NOMO-1 treated with DMSO at 0.1 percent for 48 hours (cell line): ENCODE data around the gene LRCH3.

Source experiments
- DNase-seq: peaks from one replicate; lab custom pipeline; 2025; ENCODE audit not compliant: unreplicated experiment; lab: John Stamatoyannopoulos, UW

Gene LRCH3

DNA sequence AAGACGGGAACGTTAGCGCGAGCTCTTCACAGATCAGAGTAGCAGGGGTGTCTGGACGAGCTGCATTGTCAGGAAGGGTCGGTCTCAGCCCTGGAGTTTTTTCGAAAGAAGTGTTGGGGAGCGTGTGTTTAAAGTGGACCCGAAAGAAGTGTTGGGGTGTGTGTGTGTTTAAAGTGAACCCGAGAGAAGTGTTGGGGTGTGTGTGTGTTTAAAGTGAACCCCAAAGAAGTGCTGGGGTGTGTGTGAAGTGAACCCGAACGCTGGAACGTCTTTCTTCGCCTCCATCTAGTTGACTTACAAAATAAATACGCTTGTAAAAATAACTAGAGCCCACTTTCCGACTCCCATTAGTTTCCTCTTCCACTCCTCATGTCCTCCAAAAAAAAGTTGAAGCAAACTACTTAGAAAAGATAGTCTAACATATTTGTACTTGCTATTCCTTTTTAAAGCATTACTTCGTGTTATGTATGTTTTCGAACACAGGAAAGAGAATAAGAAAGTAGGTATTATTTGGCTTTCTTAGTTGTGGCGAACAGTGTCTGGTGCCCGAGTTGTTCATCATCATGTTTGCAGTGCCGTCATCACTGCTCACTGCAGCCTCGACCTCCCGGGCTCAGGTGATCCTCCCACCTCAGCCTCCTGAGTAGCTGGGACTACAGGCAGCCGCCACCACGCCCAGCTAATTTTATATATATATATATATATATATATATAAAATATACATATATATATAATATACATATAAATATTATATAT, 1.0 kb downstream of the LRCH3 start:
- DNase-seq: no peak

DNA sequence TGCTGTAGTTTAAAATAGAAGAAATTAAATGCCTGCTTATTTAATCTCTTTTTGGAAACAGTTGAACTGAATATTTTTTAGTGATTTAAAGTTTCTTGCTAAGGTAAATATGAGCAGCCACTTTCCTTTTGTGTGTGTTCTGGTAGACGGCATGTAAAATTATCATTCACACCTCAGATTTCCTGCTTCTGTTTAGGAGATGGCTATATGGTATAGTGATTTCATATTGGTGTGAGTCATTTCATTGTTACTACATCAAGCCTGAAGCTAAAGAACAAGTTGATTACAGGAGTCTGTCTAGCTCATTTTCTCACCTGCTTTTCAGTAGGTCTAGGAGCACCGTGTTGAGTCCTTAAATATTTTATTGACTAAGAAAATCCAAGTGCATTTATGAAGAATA, 2.2 kb downstream of the LRCH3 start:
- peak; percentile 44 for DNase-seq

DNA sequence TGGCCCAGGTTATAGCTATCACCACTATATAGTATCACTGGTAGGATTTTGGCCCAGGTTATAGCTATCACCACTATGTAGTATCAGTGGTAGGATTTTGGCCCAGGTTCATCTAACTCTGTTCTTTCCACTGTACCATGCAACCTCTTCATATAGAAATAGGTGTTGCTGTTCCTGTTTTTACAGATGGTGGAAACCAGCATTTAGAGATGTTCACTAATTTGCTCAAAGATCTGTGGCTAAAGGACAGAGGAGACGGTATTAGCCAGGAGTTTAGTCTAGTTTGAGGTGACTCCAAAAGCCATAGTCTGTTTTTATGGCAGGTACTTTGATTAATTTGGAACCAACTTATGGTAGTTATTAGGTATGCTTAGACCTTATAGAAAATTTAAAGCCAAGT, 3.1 kb downstream of the LRCH3 start:
- no peak for DNase-seq

DNA sequence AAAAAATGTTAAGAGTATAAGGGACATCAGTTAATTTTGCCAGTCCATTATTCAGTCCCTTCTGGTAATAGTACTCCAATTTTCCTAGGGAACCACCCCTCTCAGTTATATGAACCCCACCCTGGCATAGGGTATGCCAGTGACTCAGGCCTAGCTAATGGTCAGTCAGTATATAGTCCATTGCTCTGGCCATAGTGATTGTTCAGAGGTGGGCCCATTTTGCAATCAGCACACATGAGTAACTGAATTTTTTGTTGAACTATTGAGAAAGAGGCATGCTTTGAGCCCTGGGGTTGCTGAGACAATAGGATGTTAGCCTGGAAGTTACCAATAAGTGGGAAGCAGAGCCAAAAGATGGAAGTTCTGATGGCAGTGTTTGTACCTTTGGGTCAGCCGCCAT, 4.1 kb downstream of the LRCH3 start:
- DNase-seq: no peak

DNA sequence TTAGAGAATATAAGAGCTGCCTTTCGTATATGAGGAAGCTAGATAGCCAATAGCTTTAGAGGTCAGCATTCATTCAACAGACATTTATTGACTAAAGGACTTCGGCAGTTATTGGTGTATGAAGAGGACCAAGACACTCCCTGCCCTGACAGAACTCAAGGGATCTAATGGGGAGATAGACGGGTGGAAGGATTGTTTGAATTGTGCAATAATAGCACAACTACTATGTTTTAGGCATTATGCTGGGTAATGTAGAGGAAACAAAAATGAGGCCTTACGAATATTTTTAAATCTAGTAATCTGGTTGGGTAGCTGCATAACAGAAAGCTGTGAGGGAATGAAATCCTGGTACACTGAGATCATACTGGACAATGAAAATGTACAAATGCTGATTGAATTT, 5.0 kb downstream of the LRCH3 start:
- no peak for DNase-seq

DNA sequence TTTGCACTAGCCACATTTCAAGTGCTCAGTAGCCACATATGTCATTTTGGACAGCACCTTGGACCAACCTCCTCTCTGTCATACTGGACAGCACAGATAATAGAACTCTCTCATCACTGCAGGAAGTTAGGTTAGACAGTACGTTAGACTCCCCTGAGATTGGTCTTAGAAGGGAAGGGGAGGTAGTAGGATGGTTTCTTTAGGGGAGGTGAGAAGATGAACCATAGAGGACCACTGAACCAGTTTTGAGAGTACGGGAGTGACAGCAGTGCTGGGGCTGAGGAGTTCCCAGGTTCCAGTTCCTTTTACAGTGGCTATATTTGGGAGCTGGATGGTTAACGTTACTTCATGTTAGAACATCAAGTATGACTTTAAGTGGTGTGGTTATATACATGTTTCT, 7.8 kb downstream of the LRCH3 start:
- no peak for DNase-seq

DNA sequence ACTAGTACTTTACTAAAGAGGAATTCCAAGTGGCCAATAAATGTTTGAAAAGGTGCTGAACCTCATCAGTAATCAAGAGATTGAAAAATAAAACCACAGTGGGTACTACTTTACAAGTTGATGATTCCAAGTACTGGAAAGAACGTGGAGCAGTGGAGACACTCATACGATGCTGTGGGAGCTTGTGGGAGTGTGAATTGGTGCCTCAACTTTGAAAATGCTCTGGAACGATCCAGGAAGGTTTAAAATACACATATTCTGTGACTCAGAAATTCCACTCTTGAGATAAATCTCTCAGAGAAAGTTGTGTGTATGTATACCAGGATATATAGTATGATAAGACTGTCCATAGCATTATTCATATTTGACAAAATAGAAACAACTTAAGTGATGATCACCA, 9.3 kb downstream of the LRCH3 start:
- DNase-seq: no peak

DNA sequence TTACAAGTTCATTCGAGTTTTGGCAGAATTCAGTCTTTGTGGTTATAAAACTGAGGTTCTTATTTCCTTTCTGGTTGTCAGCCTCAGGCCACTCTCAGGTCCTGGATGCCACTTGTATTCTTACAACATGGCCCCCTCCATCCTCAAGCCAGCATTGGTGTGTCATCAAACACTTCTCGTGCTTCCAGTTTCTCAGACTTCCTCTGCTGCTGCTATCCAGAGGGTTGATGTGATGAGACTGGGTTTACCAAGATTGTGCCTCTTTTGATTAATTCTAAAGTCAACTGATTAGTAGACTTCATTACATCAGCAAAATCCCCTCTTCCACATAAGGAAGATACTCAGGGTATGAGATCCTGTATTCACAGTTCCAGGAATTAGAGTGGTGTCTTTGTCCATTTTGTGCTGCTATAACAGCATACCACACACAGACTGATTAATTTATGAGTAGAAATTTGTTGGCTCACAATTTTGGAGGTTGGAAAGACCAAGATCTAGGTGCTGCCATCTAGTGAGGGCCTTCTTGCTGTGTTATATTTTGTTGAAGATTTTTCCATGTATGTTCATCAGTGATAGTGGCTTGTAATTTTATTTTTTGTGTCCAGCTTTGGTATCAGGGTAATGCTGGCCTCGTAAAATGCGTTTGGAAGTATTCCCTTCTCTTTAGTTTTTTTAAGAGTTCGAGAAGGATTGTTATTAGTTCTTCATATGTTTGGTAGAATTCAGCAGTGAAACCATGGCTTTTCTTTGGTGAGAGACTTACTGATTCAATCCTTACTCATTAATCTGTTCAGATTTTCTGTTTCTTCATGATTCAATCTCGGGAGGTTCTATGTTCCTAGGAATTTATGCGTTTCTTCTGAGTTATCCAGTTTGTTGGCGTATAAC, 11.1 kb downstream of the LRCH3 start:
- peak; percentile 31 for DNase-seq

DNA sequence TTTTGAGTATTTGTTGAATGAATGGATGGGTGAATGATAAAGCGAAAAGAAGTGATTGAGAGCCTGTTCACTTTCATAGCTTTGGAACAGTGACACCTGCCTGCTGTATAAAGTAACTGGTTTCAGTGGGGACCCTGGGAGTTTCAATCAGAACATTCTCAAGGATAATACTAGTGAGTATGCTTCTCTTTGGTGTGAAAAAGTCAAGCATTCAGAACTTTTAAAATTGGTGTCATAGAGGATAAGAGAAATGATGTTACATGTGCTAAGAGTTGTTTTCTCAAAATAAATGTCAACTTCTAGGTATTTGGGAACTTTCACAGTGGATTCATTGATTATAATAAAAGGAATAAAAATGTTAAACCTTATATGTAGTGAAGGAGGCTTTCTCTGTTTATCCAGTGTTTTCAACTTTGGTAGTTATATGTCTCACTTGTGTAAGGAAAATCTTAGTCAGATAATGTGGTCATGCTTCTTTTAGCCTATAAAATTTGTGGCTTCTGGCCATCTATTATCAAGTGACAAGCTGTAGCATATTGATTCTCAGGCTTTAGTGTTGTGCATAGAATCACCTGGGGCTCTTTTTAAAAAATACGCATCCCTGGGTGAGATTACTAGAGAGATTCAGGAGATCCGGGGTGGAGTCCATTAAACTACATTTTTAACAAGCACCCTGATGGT, 11.9 kb downstream of the LRCH3 start:
- DNase-seq: no peak

DNA sequence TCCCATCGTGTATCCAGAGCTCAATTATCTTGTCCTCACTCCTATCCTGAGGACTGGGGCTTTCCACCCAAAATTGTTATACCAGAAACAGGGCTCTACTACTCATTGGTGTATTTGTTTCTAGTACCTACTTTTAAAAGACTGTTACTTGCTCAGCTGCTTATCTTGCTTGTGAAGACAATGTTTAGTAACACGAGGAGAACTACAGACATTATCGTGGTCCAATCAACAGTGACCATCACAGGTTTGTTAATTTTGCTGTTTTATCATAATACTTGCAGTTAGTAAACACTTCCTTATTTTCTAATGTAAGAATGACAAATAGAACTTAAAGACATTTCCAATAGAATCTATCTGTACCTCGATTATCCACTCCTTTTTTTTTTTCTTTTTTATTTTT, 13.5 kb downstream of the LRCH3 start:
- DNase-seq: no peak

DNA sequence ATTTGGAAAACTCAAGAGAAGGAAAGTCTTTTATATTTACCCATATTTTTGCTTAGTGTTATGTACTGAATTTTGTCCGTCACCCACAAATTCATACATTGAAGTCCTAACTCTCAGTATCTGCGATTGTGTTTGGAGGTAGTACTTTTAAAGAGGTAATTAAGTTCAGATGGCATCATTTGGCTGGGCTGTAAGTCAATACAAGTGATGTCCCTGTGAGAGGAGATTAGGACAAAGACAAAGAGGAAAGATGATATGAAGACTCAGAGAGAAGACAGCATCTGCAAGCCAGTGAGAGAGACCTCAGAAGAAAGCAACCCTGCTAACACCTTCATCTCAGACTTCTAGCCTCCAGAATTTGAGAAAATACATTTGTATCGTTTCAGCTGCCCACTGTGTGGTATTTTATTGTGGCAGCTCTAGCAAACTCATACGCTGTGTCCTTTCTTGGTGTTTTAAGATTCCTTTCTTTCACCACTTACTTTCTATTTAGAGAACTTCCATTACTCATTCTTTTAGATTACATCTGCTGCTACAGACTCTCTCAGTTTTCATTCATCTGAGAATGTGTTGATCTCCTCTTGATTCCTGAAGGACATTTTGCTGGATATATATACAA, 17.0 kb downstream of the LRCH3 start:
- no peak for DNase-seq

DNA sequence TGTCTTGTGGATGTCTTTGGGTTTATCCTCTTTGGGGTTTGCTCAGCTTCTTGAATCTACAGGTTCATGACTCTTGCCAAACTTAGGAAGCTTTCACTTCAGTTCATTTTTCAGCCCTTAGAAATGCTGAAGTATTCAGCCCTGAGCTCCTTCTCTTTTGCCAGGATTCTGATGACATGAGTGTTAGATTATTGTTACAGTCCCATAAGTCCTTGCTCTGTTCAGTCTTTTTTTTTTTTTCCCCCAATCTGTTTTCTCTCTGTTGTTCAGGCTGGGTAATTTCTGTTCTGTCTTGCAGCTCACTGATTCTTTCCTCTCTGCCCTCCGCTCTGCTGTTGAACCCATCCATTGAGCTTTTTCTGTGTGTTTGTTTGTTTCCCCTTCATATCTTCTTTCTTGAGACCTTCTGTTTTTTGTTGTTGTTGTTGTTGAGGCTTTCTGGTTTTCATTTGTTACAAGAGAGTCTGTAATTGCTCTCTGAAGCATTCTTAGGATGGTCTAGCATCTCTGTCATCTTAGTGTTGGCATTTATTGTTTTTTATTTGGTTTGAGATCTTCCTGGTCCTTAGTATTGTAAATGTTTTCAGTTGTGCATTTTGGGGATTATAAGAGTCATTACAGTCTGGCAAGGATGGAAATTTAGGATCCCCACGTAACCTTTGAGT, 18.4 kb downstream of the LRCH3 start:
- DNase-seq: no peak

DNA sequence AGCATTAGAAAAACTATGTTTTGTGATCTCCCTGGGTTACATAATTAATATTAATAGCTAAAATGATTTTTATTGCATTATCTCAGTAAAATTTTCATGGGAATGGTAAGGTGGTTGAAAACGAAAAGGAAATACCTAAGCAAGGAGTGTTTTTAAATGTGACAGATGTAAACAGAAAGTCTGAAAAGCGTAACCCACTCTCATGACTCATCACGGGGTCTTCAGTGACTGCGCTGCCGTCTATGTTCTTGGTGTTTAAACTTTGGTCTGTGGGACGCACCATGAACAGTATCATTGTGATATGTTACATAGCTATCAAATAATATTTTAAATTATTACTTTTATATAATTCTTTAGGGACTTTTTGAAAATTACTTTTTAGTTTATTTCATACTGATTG, 19.8 kb downstream of the LRCH3 start:
- no peak for DNase-seq

DNA sequence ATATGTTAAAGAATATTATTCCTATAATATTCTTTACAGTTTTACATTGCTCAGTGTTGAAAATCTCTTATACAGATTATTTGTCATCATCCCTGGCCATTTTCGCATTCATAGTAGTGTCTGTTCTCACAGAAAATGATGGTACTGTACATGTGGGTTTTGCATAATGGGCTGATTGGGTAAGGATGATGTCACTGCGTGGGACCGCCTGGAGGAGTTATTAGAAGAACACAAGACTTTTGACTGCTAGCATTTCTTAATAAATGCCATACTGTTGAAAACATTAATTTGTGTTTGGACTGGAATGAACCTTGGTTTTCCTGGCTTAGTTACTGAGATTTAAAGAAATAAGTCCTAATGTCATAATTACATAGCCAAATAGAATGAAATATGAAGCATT, 20.3 kb downstream of the LRCH3 start:
- DNase-seq: no peak

DNA sequence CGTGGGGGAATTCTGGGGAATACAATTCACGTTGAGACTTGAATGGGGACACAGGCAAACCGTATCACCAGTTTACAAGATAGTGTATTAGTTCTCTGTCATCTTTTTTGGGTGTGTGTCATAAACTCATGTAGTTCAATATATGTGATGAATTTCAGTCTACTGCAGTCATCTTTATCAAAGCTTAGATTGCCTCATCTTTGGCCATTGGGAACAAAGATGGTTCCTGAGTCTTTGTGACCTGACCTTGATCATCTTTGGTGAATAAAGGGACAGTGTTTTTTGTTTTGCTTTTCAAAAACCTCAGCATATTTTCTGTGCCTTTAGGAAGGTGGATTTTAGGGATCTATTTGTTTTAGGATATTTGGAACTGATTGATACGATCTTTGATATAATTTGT, 23.3 kb downstream of the LRCH3 start:
- DNase-seq: no peak

DNA sequence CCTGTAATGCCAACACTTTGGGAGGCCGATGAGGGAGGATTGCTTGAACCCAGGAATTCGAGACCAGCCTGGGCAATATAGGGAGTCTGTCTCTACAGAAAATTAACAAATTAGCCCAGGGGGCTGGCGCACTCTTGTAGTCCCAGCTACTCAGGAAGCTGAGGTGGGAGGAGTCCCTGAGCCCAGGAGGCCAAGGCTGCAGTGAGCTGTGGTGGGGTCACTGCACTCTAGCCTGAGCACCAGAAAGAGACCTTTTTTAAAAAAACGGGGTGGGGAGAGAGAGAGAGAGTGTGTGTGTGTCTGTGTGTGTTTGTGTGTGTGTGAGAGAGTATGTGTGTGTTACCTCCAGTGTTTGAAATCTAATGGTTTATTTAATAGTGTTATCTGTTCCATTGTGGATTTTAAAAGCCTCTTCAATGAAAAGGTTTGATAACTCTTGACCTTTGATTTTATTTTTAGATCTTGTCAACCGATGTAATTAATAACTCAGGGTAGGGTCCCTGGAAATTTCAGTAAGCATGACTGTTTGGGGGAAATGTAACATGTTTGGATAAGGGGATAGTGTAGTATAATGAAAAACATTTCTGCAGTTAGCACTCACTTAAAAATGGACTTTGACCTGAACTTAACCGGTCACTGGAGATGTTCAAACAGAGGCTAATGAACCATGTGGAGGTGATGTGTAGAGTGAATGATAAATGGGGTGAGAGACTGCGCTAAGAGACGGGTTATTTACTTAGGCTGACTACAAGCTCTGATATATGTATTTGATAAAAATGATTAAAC, 29.7 kb downstream of the LRCH3 start:
- no peak for DNase-seq

DNA sequence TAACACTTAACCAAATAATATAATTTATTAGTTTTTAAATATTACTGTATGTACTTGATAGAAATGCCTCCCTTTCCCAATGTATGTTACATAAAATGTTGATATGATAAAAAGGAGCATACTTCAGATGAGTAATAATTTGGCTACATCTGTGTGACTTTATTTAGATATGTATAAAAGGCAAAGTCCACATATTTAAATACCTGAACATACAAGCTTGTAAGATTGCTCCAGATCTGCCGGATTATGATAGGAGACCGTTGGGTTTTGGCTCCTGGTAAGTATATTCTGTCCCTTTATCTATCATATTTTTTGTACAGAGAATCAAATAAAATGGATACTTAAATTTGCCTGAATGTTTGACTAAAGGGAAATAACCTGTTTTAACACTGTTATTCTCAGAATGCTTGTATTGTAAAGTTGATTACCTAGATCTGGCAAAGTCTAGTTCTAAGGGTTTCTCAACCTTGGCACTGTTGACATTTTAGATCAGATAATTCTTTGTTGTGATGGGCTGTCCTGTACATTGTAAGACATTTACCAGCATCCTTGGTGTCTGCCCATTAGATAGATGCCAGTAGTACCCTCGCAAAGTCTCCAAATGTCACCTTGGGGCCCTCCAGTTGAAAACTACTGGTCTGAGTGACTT, 38.5 kb downstream of the LRCH3 start:
- no peak for DNase-seq

DNA sequence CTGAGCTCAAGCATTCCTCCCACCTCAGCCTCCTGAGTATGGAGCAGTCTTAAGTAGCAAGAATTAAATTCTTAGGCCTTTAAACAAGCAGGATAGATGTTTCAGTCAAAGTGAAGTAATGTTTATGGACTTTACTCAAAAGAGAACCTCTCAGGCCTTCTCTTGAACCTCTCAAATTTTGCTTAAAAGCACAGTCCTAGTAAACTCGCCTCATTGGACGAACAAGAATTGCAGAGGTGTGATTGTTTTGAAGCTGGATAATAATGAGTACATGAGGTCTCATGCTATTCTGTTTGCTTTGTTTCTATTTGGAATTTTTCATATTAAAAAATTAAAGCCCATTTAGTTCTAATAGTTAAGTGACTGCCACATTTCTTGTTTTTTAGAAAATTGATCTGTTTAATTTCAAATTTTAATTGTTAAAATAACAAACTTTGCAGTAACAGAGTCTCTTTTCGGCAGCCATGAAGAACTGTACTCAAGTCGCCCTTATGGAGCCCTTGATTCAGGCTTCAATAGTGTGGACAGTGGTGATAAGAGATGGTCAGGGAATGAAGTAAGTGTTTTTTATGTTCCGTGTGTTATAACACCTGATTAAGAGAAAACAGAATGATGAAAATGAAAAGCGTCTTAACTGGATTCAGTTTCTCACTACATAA, 39.4 kb downstream of the LRCH3 start:
- no peak for DNase-seq

DNA sequence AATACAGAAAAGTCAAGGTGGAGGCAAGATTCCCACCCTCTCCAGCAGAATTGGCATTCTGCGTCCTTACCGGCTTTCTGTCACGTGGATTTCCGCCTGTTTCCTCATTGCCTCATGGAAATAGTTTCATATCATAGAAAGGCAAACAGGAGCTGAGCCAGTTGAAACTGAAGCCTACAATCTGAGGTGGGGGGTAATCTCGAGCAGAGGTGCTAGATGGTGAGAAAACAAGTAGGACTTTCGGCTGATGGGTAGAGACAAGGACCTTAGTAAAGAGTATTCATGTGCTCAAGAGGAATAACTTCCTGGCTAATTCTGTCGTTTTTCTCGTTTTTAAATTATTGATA, 39.9 kb downstream of the LRCH3 start:
- DNase-seq: no peak
